ENCODE measurements around the gene FAM83C.
"Not testable (repeated sequence)": the region's sequence is repeated elsewhere in the genome, so short reads cannot be mapped to it uniquely, and the experiment has no call there.

FAM83C gene

GRCh38 chr20:35317416-35318210, 25.4 kb upstream of the FAM83C start:
- DNase-seq, result no peak

DNA sequence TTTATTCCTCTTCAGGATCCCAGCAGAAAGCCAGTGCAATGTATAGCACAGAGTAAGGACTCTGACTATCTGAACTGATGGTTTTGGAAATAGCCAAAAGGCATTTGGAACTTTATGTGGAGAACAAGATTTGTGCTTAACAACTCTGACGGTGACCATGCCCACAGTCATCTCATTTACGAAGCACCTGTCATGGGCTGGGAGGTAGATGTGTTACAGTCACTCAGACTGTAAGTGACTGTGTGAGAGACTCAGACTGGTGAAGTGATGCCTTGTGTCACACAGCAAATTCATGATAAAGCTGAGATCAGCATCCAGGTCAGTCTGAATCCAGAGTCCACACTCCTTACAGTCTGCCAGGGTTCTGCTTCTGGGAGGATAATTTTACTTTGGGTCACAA, 23.9 kb upstream of the FAM83C start:
- DNase-seq, result no peak

- DNase-seq, result not testable (repeated sequence)
These were observed 23.4 kb upstream of the FAM83C start for GRCh38 chr20:35315632-35316020.

- no peak for DNase-seq
These were observed 22.8 kb upstream of the FAM83C start for GRCh38 chr20:35314816-35315631.

- DNase-seq, result no peak
These were observed 20.1 kb upstream of the FAM83C start for GRCh38 chr20:35312318-35312717.

GRCh38 chr20:35311822-35312221, 19.6 kb upstream of the FAM83C start:
- DNase-seq, result no peak

- DNase-seq, result no peak
These were observed 19.2 kb upstream of the FAM83C start for GRCh38 chr20:35311409-35311808.

DNA sequence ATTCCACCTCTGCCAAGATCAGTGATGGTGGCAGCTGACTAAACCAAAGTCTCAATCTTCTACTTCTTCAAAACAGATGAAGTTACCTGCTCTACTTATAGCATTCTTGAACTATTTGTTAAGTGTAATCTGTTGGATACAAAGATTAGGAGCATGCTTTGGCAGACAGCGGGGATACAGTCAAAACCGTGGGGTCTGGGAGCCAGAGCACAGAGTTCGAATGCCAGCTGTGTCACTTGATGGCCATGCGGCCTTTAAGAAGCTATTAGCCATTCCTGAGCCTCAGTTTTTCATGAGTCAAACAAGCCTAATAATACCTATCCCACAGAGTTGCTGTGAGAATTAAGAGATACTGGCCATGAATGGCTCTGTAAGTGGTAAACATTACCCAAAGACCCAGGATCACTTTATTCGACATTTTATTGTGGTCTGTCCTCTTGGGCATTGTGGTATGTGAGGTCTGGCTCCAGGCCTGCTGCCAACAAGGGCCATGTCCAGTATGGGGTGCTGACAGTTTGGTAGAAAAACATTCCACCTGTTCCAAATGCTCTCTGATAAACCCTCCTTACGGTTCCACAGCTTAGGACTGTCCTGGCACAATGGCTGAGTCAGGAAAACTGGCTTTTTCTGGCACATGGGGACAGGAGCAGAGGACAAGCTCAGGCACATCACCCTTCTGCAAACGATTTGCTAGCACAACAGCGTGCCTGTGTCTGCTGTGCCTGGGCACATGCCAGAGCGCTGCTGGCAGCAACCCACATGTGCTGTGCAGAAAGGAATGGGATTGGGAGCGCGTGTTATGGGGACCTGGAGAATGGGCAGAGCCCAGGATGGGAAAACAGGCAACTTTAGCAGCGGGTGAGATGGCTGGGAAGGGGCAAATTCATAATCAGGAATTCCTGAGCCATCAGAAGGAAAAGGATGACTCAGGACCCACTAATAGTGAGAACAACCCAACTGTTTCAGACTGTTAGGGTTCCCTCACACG, 15.7 kb upstream of the FAM83C start:
- no peak for DNase-seq

DNA sequence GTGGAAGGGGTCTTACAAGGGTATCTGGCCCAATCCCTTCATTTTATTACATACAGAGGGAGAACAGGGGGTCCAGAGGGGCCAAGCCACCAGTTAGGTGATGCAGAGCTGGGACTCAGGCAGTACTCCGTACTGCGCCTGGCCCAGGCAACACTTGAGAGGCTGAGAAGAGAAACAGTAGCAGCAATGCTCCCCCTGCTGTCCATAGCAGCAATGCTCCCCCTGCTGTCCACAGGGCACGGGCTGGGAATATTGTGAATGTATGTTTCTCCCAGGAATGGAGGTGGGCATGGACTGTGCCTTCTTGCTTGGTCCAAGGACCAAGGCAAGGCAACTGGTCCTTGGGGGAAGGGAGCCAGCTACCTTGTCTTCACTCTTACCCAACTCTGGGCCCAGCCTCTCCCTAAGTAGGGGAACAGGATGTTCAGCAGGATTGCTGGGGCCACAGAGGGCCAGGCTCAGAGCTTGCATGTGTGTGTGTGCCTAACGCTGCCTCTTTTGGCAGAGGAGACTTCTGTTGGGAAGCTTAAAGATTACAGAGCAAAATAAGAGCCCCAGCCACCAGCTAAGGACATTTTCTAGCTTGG, 14.8 kb upstream of the FAM83C start:
- DNase-seq, result no peak

- DNase-seq, result no peak
These were observed 13.7 kb upstream of the FAM83C start for GRCh38 chr20:35305682-35306556.

- no peak for DNase-seq
These were observed 12.7 kb upstream of the FAM83C start for GRCh38 chr20:35304956-35305355.

GRCh38 chr20:35303735-35304491, 11.7 kb upstream of the FAM83C start:
- DNase-seq, result peak; percentile 92

DNA sequence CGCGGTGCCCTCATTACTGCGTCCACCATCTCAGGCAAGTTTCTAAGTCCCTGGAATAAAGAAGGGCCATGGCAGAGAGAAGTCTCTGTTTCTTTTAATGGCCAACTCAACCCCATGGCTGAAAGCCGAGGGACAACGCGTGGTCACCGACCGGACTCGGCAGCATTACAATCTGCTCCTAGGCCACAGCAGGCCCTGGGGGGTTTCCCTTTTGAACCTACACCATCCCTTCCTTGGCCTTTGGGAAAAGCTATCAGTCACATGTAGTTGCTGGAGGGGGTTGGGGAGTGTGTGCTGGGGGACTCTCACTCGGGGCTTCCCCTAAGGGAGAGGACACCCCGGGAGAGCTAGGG, 11.1 kb upstream of the FAM83C start:
- DNase-seq, result no peak

- no peak for DNase-seq
These were observed 10.5 kb upstream of the FAM83C start for GRCh38 chr20:35302421-35303335.

GRCh38 chr20:35301426-35301825, 9.2 kb upstream of the FAM83C start:
- no peak for DNase-seq

DNA sequence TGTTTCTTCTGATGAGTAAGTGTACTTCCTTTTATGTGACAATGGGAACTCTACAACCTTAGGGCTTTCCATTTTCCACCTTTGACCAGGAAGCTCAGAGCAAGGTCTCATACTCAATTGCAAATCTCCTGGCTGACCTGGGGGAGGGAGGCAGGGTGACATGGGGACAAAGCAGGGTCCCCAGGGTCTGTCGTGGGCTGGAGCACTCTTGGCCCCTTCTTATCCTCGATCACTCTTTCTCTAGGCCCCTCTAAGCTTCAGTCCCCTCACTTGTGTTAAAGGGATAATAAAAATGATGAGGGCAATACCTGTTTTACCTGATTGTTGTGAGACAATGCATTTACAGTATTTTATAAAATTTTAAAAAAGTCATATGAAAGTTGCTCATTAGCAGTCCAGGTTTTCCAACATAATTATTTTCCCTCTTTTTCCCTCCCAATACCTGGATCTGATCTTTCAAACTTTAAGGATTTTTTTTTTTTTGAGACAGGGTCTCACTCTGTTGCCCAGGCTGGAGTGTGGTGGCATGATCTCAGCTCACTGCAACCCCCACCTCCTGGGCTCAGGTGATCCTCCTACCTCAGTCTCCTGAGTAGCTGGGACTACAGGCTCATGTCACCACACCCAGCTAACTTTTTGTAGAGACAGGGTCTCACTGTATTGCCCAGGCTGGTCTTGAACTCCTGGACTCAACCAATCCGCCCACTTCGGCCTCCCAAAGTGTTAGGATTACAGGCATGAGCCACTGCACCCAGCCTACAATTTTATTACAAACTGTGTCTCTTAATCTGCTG, 8.4 kb upstream of the FAM83C start:
- no peak for DNase-seq

GRCh38 chr20:35299780-35300179, 7.6 kb upstream of the FAM83C start:
- no peak for DNase-seq

GRCh38 chr20:35298264-35298663, 6.0 kb upstream of the FAM83C start:
- DNase-seq, result no peak

- DNase-seq, result no peak
These were observed 5.5 kb upstream of the FAM83C start for GRCh38 chr20:35297740-35298139.

Measured in NCI-H2029 treated with DMSO at 0.1 percent for 48 hours (cell line).